Sigmoid colon (tissue), 7 donors: ENCODE data around the gene UBR1. TPM values are rescaled to one million over a fixed set of nuclear protein-coding genes. Genes with fewer than 3 reads are reported as not detected.
A peak's percentile ranks its signal among the peaks of the same experiment; 100 is the strongest.
"Not testable (repeated sequence)": the region's sequence is repeated elsewhere in the genome, so short reads cannot be mapped to it uniquely, and the experiment has no call there.

Source experiments
- DNase-seq: peaks from one replicate; pipeline ENCODE4 v3.0.0-alpha.2; 2019
- H3K27ac ChIP-seq, 4 donors: fragments of 200-600 bp; sonication (generic); one replicate each; pipeline ENCODE4 v1.5.1; 2016 to 2019; ENCODE audit warnings: mild to moderate bottlenecking in 1 of 4
- H3K27me3 ChIP-seq, 3 donors: fragments of 200-600 bp; sonication (generic); one replicate each; pipeline ENCODE4 v1.5.1; 2019; ENCODE audit warnings: mild to moderate bottlenecking in 1 of 3
- H3K36me3 ChIP-seq, 4 donors: fragments of 200-600 bp; sonication (generic); one replicate each; pipeline ENCODE4 v1.5.1; 2016 to 2019
- H3K4me1 ChIP-seq, 4 donors: fragments of 200-600 bp; sonication (generic); one replicate each; pipeline ENCODE4 v1.5.1; 2017 to 2019
- H3K4me3 ChIP-seq, 4 donors: fragments of 200-600 bp; sonication (generic); one replicate each; pipeline ENCODE4 v1.5.1; 2017 to 2019; ENCODE audit warnings: mild to moderate bottlenecking in 2 of 4, moderate library complexity in 1 of 4
- H3K9me3 ChIP-seq, 4 donors: fragments of 200-600 bp in 3 of 4; sonication (generic) in 3 of 4; one replicate each; pipeline versions ENCODE4 v1.5.1 to v1.6.1; 2013 to 2019
- EP300 ChIP-seq, 4 donors: sonication (generic); formaldehyde crosslinking; IDR thresholded peaks; one replicate each; pipeline ENCODE4 v1.6.1; 2017; ENCODE audit warnings: antibody characterized with exemption in 4 of 4
- POLR2A ChIP-seq, 2 donors: fragments of 450-650 bp; IDR thresholded peaks; one replicate each; pipeline ENCODE4 v1.6.1; 2016; ENCODE audit warnings: antibody characterized with exemption in 2 of 2, mild to moderate bottlenecking in 2 of 2, moderate library complexity in 2 of 2
- POLR2AphosphoS5 ChIP-seq, 4 donors: sonication (generic); formaldehyde crosslinking; IDR thresholded peaks; one replicate each; pipeline ENCODE4 v1.6.1; 2017; ENCODE audit warnings: antibody characterized with exemption in 4 of 4
- WGBS, 2 donors: extraction: QIAGEN DNeasy Blood & Tissue Kit; methylation state at CpG; one replicate each; pipeline ENCODE4 v1.1.7; 2013; 5-methylcytosine and 5-hydroxymethylcytosine counted together
- intact Hi-C: fragments of 100-400 bp; cut with DNase I; formaldehyde crosslinking; loops from one replicate; pipeline ENCODE4 v1.15.1; 2023
- polyA plus RNA-seq, 3 donors: library from polyadenylated mRNA; stranded (reverse); fragments of 200-250 nt; gene quantifications; one replicate each; pipeline ENCODE4 v1.2.3, GENCODE V29; 2013
- total RNA-seq, 4 donors: library from RNA; depleted of rRNA; stranded (reverse); fragments of >200 nt; gene quantifications; one replicate each; pipeline ENCODE4 v1.1.0, GENCODE V29; 2016
- TF ChIP-seq, protein P1 (sequence below), 4 experiments: fragments of 450-650 bp in 3 of 4; fragments of 200-600 bp in 1 of 4; IDR thresholded peaks; one replicate each; pipeline ENCODE4 v1.5.1; 2016 to 2019; ENCODE audit warnings: antibody characterized with exemption in 4 of 4, mild to moderate bottlenecking in 3 of 4, moderate library complexity in 2 of 4
- donor health status: healthy with polysubstance abuse.
- donor health status: Bipolar disorder and iron deficiency.
- donor health status: healthy.

UBR1 gene
- total and polyA plus RNA-seq, 7 donors: 2.4 to 44.7 (median 35.3) TPM

DNA sequence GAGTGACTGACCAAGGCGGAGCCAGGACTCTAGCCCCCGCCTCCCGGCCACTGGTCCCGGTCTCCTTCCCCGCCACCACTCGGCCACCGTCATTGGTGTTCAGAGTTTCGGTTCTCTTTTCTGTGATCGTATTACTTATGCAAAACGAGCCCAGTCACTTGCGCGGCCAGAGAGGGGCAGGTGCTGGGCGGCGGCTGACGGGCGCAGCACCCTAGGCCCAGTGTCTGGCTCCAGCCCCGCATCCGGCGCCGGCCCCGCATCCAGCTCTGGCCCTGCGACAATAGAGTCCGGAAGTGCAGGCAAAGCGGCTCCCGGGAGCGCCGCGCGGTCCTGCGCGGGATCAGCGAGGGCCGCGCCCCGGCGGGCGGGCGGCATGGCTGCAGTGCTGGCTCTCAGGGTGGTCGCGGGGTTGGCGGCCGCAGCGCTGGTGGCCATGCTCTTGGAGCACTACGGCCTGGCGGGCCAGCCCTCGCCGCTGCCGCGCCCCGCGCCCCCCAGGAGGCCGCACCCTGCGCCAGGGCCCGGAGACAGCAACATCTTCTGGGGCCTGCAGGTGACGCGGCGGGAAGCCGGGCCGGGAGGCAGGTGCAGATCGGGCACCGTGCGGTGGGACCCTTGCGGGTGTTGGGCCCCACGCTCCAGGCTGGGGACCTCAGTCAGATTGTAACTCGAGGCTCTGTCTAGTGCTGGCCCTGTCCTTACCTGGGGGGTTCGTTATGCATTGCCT is 27.8 kb upstream of the UBR1 start, which contains the start of gene TMEM62:
Gene TMEM62, plus strand, starts transcription at position 157 of the 727 bp plus-strand sequence. Its CDS starts 217 bp downstream, at position 374.
- H3K4me3 ChIP-seq: peak within 1 kb of the TSS; percentile 68 to 93 (median 82)
- 0 to 1% methylated on average over 66 of the region's 66 CpGs for WGBS, 2 donors
- H3K4me1 ChIP-seq: peaks cover 0 to 23% (median 11%) of the 10 kb centered on the region in 4 donors
- no peaks in the 10 kb centered on the region for H3K9me3 ChIP-seq
- peak; percentile 91 for DNase-seq
- intact Hi-C loops: loop anchor here (2.0 kb wide), 2 partner anchors 29 to 35 kb away; no protein-coding TSS in a partner anchor
- peak within 1 kb of the TSS; percentile 86 to 89 (median 88) for H3K27ac ChIP-seq
- no peaks in the 10 kb centered on the region for H3K27me3 ChIP-seq
- H3K36me3 ChIP-seq: peaks cover 9 to 28% (median 17%) of the 10 kb centered on the region in 4 donors
- peak; percentile 53 to 57 for TF ChIP-seq POLR2A (IDR thresholded peaks at IDR 0.05)
- TF ChIP-seq, protein P1, sequence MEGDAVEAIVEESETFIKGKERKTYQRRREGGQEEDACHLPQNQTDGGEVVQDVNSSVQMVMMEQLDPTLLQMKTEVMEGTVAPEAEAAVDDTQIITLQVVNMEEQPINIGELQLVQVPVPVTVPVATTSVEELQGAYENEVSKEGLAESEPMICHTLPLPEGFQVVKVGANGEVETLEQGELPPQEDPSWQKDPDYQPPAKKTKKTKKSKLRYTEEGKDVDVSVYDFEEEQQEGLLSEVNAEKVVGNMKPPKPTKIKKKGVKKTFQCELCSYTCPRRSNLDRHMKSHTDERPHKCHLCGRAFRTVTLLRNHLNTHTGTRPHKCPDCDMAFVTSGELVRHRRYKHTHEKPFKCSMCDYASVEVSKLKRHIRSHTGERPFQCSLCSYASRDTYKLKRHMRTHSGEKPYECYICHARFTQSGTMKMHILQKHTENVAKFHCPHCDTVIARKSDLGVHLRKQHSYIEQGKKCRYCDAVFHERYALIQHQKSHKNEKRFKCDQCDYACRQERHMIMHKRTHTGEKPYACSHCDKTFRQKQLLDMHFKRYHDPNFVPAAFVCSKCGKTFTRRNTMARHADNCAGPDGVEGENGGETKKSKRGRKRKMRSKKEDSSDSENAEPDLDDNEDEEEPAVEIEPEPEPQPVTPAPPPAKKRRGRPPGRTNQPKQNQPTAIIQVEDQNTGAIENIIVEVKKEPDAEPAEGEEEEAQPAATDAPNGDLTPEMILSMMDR (IDR thresholded peaks at IDR 0.05): peak in 1 of 4 experiments; percentile 6
- TF ChIP-seq POLR2AphosphoS5 (IDR thresholded peaks at IDR 0.05): peak; percentile 62 to 87 (median 84)
- TF ChIP-seq EP300 (IDR thresholded peaks at IDR 0.05): peak in 1 of 4 donors; percentile 10

DNA sequence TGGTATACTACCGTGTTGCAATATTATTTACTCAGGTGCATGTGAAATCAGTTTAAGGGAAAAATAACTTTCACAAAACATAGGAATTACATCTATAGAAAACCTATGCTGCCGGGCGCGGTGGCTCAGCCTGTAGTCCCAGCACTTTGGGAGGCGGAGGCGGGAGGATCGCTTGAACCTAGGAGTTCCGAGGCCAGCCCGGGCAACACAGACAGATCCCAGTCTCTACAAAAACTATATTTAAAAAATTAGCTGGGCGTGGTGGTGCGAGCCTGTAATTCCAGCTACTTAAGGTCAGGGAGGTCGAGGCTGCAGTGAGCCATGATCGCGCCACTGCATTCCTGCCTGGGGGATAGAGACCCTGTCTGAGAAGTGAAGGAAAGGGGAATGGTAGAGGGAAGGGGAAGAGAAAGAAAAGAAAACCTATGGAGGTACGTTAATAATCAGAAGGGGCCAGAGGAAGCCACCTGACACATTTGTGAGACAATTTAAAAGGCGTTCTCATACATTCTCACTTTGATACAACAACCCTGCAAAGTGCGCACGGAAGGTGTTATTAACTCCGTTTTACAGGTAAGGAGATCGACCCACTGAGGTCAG is 27.1 kb upstream of the UBR1 start:
- DNase-seq: no peak
- Histone ChIP-seq H3K4me3 (peak overlapping the region; percentile 68 to 93 (median 82)), H3K36me3 (peaks cover 9 to 21% (median 14%) of the 10 kb centered on the region in 4 donors), H3K27ac (peak overlapping the region; percentile 86 to 89 (median 88)), H3K27me3 (no peaks in the 10 kb centered on the region), H3K4me1 (peaks cover 0 to 23% (median 11%) of the 10 kb centered on the region in 4 donors), H3K9me3 (no peaks in the 10 kb centered on the region)
- WGBS, 2 donors: 9 to 32% methylated on average over 20 of the region's 20 CpGs
- intact Hi-C loops: loop anchor here (2.0 kb wide), 1 partner anchor 28 kb away; no protein-coding TSS in a partner anchor
- TF ChIP-seq EP300 (IDR thresholded peaks at IDR 0.05) (no peak), POLR2A (IDR thresholded peaks at IDR 0.05) (no peak), POLR2AphosphoS5 (IDR thresholded peaks at IDR 0.05) (no peak)
- TF ChIP-seq, protein P1 (IDR thresholded peaks at IDR 0.05): no peak

DNA sequence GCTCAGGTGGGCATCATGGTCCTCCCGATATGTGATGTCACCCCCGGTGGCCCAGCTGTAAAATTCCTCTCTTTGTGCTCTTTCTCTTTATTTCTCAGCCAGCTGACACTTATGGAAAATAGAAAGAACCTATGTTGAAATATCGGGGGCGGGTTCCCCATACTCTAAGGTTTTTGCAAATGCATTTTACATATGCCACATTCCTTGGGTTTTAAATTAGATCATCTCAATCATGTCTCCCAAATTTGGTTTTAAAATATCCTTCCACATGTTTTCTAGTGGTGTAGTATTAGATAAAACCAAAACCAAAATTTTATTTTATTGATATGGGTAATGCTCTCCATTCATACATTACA is 23.1 kb upstream of the UBR1 start:
- Histone ChIP-seq H3K27me3 (no peaks in the 10 kb centered on the region), H3K36me3 (no peaks in the 10 kb centered on the region), H3K27ac (no peak overlapping the region), H3K4me1 (peaks cover 0 to 10% (median 4%) of the 10 kb centered on the region in 4 donors), H3K9me3 (no peaks in the 10 kb centered on the region), H3K4me3 (no peak overlapping the region)
- intact Hi-C loops: no loop called here
- WGBS, 2 donors: 90 to 97% methylated on average over 4 of the region's 4 CpGs
- no peak for DNase-seq
- TF ChIP-seq, protein P1 (IDR thresholded peaks at IDR 0.05): no peak
- TF ChIP-seq EP300 (IDR thresholded peaks at IDR 0.05) (no peak), POLR2A (IDR thresholded peaks at IDR 0.05) (no peak), POLR2AphosphoS5 (IDR thresholded peaks at IDR 0.05) (no peak)

DNA sequence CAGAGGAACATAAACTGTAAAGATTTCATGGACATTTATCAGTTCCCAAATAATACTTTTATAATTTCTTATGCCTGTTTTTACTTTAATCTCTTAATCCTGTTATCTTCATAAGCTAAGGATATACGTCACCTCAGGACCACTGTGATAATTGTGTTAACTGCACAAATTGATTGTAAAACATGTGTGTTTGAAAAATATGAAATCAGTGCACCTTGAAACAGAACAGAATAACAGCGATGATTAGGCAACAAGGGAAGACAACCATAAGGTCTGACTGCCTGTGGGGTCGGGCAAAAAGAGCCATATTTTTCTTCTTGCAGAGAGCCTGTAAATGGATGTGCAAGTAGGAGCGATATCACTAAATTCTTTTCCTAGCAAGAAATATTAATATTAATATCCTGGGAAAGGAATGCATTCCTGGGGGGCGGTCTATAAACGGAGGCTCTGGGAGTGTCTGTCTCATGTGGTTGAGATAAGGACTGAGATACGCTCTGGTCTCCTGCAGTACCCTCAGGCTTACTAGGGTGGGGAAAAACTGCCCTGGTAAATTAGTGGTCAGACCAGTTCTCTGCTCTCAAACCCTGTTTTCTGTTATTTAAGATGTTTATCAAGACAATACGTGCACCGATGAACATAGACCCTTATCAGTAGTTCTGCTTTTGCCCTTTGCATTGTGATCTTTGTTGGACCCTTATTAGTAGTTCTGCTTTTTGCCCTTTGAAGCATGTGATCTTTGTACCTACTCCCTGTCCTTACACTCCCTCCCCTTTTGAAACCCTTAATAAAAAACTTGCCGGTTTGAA is 22.5 kb upstream of the UBR1 start:
- DNase-seq, H3K4me3 ChIP-seq, H3K36me3 ChIP-seq, H3K4me1 ChIP-seq, intact Hi-C loops, H3K27me3 ChIP-seq, H3K9me3 ChIP-seq, H3K27ac ChIP-seq: not testable (repeated sequence)
- WGBS, 2 donors: 58 to 69% methylated on average over 10 of the region's 10 CpGs
